Liver (tissue), 3 donors: ENCODE results near the gene SMIM35.

ENCODE experiments used
- EGR1 ChIP-seq, 2 donors: IDR thresholded peaks; 2 replicates each; pipeline ENCODE4 v1.6.1; 2016 to 2018; ENCODE audit warnings: antibody characterized with exemption in 2 of 2, low read depth in 2 of 2
- GABPA ChIP-seq, 2 donors: IDR thresholded peaks in 1 of 2; conservative IDR thresholded peaks in 1 of 2; 2 replicates each; pipeline ENCODE4 v1.6.1; 2016; ENCODE audit warnings: antibody characterized with exemption in 2 of 2, mild to moderate bottlenecking in 1 of 2, moderate library complexity in 1 of 2
- JUND ChIP-seq, 2 donors: IDR thresholded peaks; 2 replicates each; pipeline ENCODE4 v1.6.1; 2016; ENCODE audit warnings: antibody characterized with exemption in 2 of 2
- TAF1 ChIP-seq: conservative IDR thresholded peaks from 2 replicates; pipeline ENCODE4 v1.6.1; 2016; ENCODE audit warnings: antibody characterized with exemption, mild to moderate bottlenecking
- TF ChIP-seq, protein P1 (sequence below): fragments of 150-350 bp; IDR thresholded peaks from 2 replicates; pipeline ENCODE4 v1.5.1; 2017; ENCODE audit warnings: improper control_type of control experiment, low read depth, low read length; ENCODE audit not compliant: missing input control
- TF ChIP-seq, protein P2 (sequence below): IDR thresholded peaks from 2 replicates; pipeline ENCODE4 v1.6.1; 2016; ENCODE audit warnings: antibody characterized with exemption, mild to moderate bottlenecking
- donor health status: healthy.
- donor health status: healthy.

DNA sequence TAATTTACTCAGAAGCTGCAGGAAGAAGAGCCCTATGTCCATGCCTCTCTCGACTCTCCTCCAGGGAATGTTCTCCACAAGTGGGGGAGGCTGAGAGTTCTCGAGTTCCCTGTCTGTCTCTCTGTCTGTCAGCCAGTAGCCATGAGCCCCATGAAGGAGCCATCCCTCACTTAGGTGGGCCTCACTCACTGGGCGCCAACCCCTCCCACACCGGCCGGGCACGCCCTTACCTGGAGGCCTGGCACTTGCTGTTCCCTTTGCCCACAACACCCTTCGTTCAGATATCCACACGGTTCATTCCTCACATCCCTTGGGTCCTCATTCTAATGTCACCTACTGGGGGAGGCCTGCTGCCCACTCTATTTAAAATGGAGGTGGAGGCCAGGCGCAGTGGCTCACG is 114.7 kb downstream of the SMIM35 start:
- TF ChIP-seq EGR1 (IDR thresholded peaks at IDR 0.05; ENCODE audit: low read depth in 2 of 2) = no peak
- TF ChIP-seq, protein P1, sequence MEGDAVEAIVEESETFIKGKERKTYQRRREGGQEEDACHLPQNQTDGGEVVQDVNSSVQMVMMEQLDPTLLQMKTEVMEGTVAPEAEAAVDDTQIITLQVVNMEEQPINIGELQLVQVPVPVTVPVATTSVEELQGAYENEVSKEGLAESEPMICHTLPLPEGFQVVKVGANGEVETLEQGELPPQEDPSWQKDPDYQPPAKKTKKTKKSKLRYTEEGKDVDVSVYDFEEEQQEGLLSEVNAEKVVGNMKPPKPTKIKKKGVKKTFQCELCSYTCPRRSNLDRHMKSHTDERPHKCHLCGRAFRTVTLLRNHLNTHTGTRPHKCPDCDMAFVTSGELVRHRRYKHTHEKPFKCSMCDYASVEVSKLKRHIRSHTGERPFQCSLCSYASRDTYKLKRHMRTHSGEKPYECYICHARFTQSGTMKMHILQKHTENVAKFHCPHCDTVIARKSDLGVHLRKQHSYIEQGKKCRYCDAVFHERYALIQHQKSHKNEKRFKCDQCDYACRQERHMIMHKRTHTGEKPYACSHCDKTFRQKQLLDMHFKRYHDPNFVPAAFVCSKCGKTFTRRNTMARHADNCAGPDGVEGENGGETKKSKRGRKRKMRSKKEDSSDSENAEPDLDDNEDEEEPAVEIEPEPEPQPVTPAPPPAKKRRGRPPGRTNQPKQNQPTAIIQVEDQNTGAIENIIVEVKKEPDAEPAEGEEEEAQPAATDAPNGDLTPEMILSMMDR = no peak
- no peak for TF ChIP-seq GABPA (IDR thresholded peaks at IDR 0.05 in 1 of 2, conservative IDR thresholded peaks at IDR 0.05 in 1 of 2)
- TF ChIP-seq, protein P2, sequence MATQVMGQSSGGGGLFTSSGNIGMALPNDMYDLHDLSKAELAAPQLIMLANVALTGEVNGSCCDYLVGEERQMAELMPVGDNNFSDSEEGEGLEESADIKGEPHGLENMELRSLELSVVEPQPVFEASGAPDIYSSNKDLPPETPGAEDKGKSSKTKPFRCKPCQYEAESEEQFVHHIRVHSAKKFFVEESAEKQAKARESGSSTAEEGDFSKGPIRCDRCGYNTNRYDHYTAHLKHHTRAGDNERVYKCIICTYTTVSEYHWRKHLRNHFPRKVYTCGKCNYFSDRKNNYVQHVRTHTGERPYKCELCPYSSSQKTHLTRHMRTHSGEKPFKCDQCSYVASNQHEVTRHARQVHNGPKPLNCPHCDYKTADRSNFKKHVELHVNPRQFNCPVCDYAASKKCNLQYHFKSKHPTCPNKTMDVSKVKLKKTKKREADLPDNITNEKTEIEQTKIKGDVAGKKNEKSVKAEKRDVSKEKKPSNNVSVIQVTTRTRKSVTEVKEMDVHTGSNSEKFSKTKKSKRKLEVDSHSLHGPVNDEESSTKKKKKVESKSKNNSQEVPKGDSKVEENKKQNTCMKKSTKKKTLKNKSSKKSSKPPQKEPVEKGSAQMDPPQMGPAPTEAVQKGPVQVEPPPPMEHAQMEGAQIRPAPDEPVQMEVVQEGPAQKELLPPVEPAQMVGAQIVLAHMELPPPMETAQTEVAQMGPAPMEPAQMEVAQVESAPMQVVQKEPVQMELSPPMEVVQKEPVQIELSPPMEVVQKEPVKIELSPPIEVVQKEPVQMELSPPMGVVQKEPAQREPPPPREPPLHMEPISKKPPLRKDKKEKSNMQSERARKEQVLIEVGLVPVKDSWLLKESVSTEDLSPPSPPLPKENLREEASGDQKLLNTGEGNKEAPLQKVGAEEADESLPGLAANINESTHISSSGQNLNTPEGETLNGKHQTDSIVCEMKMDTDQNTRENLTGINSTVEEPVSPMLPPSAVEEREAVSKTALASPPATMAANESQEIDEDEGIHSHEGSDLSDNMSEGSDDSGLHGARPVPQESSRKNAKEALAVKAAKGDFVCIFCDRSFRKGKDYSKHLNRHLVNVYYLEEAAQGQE = no peak
- TF ChIP-seq TAF1 = no peak
- TF ChIP-seq JUND (IDR thresholded peaks at IDR 0.05) = no peak
